Activated CD4-positive, alpha-beta T cell treated with anti-CD3 and anti-CD28 coated beads, Interleukin-2, amount 10 ng/mL, durations not matched to agents 24 days and 14 days (primary cell): ENCODE results near the gene RIPK4. TPM values are rescaled to one million over a fixed set of nuclear protein-coding genes. Genes with fewer than 3 reads are reported as not detected.

Source experiments
- DNase-seq: peaks from one replicate; pipeline ENCODE4 v3.0.0; 2022
- H3K27ac Mint-ChIP-seq: one replicate; pipeline ENCODE4 v1.8.0; 2022; ENCODE audit warnings: mild to moderate bottlenecking, mixed read lengths
- H3K27me3 Mint-ChIP-seq: one replicate; pipeline ENCODE4 v1.8.0; 2022; ENCODE audit warnings: mixed read lengths
- H3K36me3 Mint-ChIP-seq: one replicate; pipeline ENCODE4 v1.8.0; 2022; ENCODE audit warnings: low read depth, mild to moderate bottlenecking, mixed read lengths
- H3K4me1 Mint-ChIP-seq: one replicate; pipeline ENCODE4 v1.8.0; 2021; ENCODE audit warnings: mixed read lengths
- H3K4me3 Mint-ChIP-seq: one replicate; pipeline ENCODE4 v1.8.0; 2022; ENCODE audit warnings: mild to moderate bottlenecking, moderate library complexity, mixed read lengths
- H3K9me3 Mint-ChIP-seq: one replicate; pipeline ENCODE4 v1.8.0; 2021; ENCODE audit warnings: mixed read lengths
- intact Hi-C: fragments of 100-400 bp; cut with micrococcal nuclease; formaldehyde crosslinking; loops from one replicate; pipeline ENCODE4 v1.15.1; 2023
- total RNA-seq: library from RNA; stranded (reverse); gene quantifications from 2 replicates; pipeline ENCODE4 v1.2.3, GENCODE V29; 2022

The RIPK4 gene
- total RNA-seq, 1 donor from 2014 or later: not detected

- peaks cover 73% of the 10 kb centered on the region for H3K27me3 Mint-ChIP-seq
- H3K36me3 Mint-ChIP-seq: peaks cover 6% of the 10 kb centered on the region
- peaks cover 20% of the 10 kb centered on the region for H3K4me1 Mint-ChIP-seq
- H3K27ac Mint-ChIP-seq: no peak overlapping the region
- intact Hi-C loops: loop anchor here (10.0 kb wide), 2 partner anchors 155 to 485 kb away; no protein-coding TSS in a partner anchor
- no peaks in the 10 kb centered on the region for H3K9me3 Mint-ChIP-seq
- DNase-seq: no peak
- H3K4me3 Mint-ChIP-seq: no peak overlapping the region
Measured at GRCh38 chr21:41769933-41770332, 3.1 kb upstream of the RIPK4 start.

GRCh38 chr21:41769521-41769920 is 2.7 kb upstream of the RIPK4 start:
- Mint-ChIP-seq H3K27ac (no peak overlapping the region), H3K4me3 (no peak overlapping the region)
- intact Hi-C loops: loop anchor here (10.0 kb wide), 1 partner anchor 485 kb away; no protein-coding TSS in a partner anchor

GRCh38 chr21:41769111-41769510 is 2.3 kb upstream of the RIPK4 start:
- Mint-ChIP-seq H3K4me1 (peaks cover 20% of the 10 kb centered on the region), H3K4me3 (peak overlapping the region; percentile 83), H3K36me3 (peaks cover 6% of the 10 kb centered on the region), H3K27ac (no peak overlapping the region), H3K9me3 (no peaks in the 10 kb centered on the region), H3K27me3 (peaks cover 74% of the 10 kb centered on the region)
- intact Hi-C loops: loop anchor here (10.0 kb wide), 1 partner anchor 484 kb away; no protein-coding TSS in a partner anchor
- DNase-seq: no peak

More at GRCh38 chr21:41769521-41769920, 2.7 kb upstream of the RIPK4 start:
- Mint-ChIP-seq H3K9me3 (no peaks in the 10 kb centered on the region), H3K27me3 (peaks cover 73% of the 10 kb centered on the region), H3K36me3 (peaks cover 6% of the 10 kb centered on the region), H3K4me1 (peaks cover 20% of the 10 kb centered on the region)
- no peak for DNase-seq

GRCh38 chr21:41768437-41769042 is 1.7 kb upstream of the RIPK4 start:
- peak; percentile 76 for DNase-seq
- intact Hi-C loops: loop anchor here (10.0 kb wide), 1 partner anchor 484 kb away; no protein-coding TSS in a partner anchor
- Mint-ChIP-seq H3K9me3 (no peaks in the 10 kb centered on the region), H3K27ac (no peak overlapping the region), H3K4me1 (peaks cover 20% of the 10 kb centered on the region), H3K27me3 (peaks cover 73% of the 10 kb centered on the region), H3K4me3 (peak overlapping the region; percentile 83), H3K36me3 (peaks cover 6% of the 10 kb centered on the region)

- Mint-ChIP-seq H3K36me3 (peaks cover 6% of the 10 kb centered on the region), H3K4me3 (peak overlapping the region; percentile 83), H3K4me1 (peaks cover 20% of the 10 kb centered on the region), H3K27me3 (peaks cover 76% of the 10 kb centered on the region), H3K27ac (peak overlapping the region; percentile 51), H3K9me3 (no peaks in the 10 kb centered on the region)
- intact Hi-C loops: loop anchor here (10.0 kb wide), 1 partner anchor 483 kb away; no protein-coding TSS in a partner anchor
- peak; percentile 60 for DNase-seq
Measured at GRCh38 chr21:41767606-41768436, 969 bp upstream of the RIPK4 start.

GRCh38 chr21:41765973-41766882 is 624 bp downstream of the RIPK4 start:
- intact Hi-C loops: loop anchor here (10.0 kb wide), 1 partner anchor 481 kb away; no protein-coding TSS in a partner anchor
- Mint-ChIP-seq H3K4me1 (peaks cover 22% of the 10 kb centered on the region), H3K4me3 (peak overlapping the region; percentile 83), H3K27ac (no peak overlapping the region), H3K27me3 (peaks cover 80% of the 10 kb centered on the region), H3K9me3 (no peaks in the 10 kb centered on the region), H3K36me3 (peaks cover 6% of the 10 kb centered on the region)
- DNase-seq: no peak

GRCh38 chr21:41765420-41765821 is 1.4 kb downstream of the RIPK4 start:
- no peak for DNase-seq
- no peak overlapping the region for H3K4me3 Mint-ChIP-seq
- intact Hi-C loops: loop anchor here (10.0 kb wide), 1 partner anchor 481 kb away; no protein-coding TSS in a partner anchor
- no peaks in the 10 kb centered on the region for H3K9me3 Mint-ChIP-seq
- no peak overlapping the region for H3K27ac Mint-ChIP-seq
- H3K27me3 Mint-ChIP-seq: peaks cover 81% of the 10 kb centered on the region
- peaks cover 6% of the 10 kb centered on the region for H3K36me3 Mint-ChIP-seq
- peaks cover 22% of the 10 kb centered on the region for H3K4me1 Mint-ChIP-seq

- no peak overlapping the region for H3K4me3 Mint-ChIP-seq
- H3K9me3 Mint-ChIP-seq: no peaks in the 10 kb centered on the region
- intact Hi-C loops: loop anchor here (10.0 kb wide), 1 partner anchor 480 kb away; no protein-coding TSS in a partner anchor
- H3K27ac Mint-ChIP-seq: no peak overlapping the region
- peaks cover 22% of the 10 kb centered on the region for H3K4me1 Mint-ChIP-seq
- H3K36me3 Mint-ChIP-seq: peaks cover 6% of the 10 kb centered on the region
- H3K27me3 Mint-ChIP-seq: peaks cover 79% of the 10 kb centered on the region
- DNase-seq: no peak
Measured at GRCh38 chr21:41764558-41765419, 2.1 kb downstream of the RIPK4 start.

- intact Hi-C loops: loop anchor here (10.0 kb wide), 1 partner anchor 479 kb away; no protein-coding TSS in a partner anchor
- H3K27ac Mint-ChIP-seq: no peak overlapping the region
- no peak for DNase-seq
- H3K27me3 Mint-ChIP-seq: peaks cover 77% of the 10 kb centered on the region
- H3K4me3 Mint-ChIP-seq: no peak overlapping the region
- peaks cover 20% of the 10 kb centered on the region for H3K4me1 Mint-ChIP-seq
- H3K9me3 Mint-ChIP-seq: no peaks in the 10 kb centered on the region
- peaks cover 6% of the 10 kb centered on the region for H3K36me3 Mint-ChIP-seq
Measured at GRCh38 chr21:41763996-41764395, 2.9 kb downstream of the RIPK4 start.

- H3K27me3 Mint-ChIP-seq: peaks cover 72% of the 10 kb centered on the region
- H3K4me3 Mint-ChIP-seq: no peak overlapping the region
- H3K36me3 Mint-ChIP-seq: peaks cover 6% of the 10 kb centered on the region
- H3K9me3 Mint-ChIP-seq: no peaks in the 10 kb centered on the region
- intact Hi-C loops: loop anchor here (10.0 kb wide), 1 partner anchor 479 kb away; no protein-coding TSS in a partner anchor
- peaks cover 15% of the 10 kb centered on the region for H3K4me1 Mint-ChIP-seq
- H3K27ac Mint-ChIP-seq: no peak overlapping the region
- no peak for DNase-seq
Measured at GRCh38 chr21:41763398-41763931, 3.4 kb downstream of the RIPK4 start.

GRCh38 chr21:41762753-41763152 is 4.1 kb downstream of the RIPK4 start:
- peaks cover 6% of the 10 kb centered on the region for H3K36me3 Mint-ChIP-seq
- DNase-seq: no peak
- H3K27me3 Mint-ChIP-seq: peaks cover 65% of the 10 kb centered on the region
- H3K4me3 Mint-ChIP-seq: no peak overlapping the region
- H3K4me1 Mint-ChIP-seq: peaks cover 10% of the 10 kb centered on the region
- H3K27ac Mint-ChIP-seq: no peak overlapping the region
- no peaks in the 10 kb centered on the region for H3K9me3 Mint-ChIP-seq
- intact Hi-C loops: loop anchor here (10.0 kb wide), 1 partner anchor 478 kb away; no protein-coding TSS in a partner anchor

GRCh38 chr21:41761934-41762635 is 4.8 kb downstream of the RIPK4 start:
- peaks cover 3% of the 10 kb centered on the region for H3K4me1 Mint-ChIP-seq
- peaks cover under 1% of the 10 kb centered on the region for H3K36me3 Mint-ChIP-seq
- intact Hi-C loops: loop anchor here (10.0 kb wide), 1 partner anchor 477 kb away; no protein-coding TSS in a partner anchor
- DNase-seq: no peak
- peaks cover 58% of the 10 kb centered on the region for H3K27me3 Mint-ChIP-seq
- no peak overlapping the region for H3K4me3 Mint-ChIP-seq
- no peak overlapping the region for H3K27ac Mint-ChIP-seq
- no peaks in the 10 kb centered on the region for H3K9me3 Mint-ChIP-seq
